Ovary (tissue), 9 donors: ENCODE results near the gene SLC2A14. TPM values are rescaled to one million over a fixed set of nuclear protein-coding genes. Genes with fewer than 3 reads are reported as not detected.
"Not testable (repeated sequence)": the region's sequence is repeated elsewhere in the genome, so short reads cannot be mapped to it uniquely, and the experiment has no call there.

Experiments
- DNase-seq, 5 donors: peaks; one replicate each; pipeline ENCODE4 v3.0.0-alpha.2; 2019 to 2020
- H3K27ac ChIP-seq, 2 donors: fragments of 200-600 bp; one replicate each; pipeline versions ENCODE4 v1.5.1 to v1.8.0; 2019 to 2022
- H3K27me3 ChIP-seq: fragments of 200-600 bp; one replicate; pipeline ENCODE4 v1.8.0; 2022
- H3K36me3 ChIP-seq: fragments of 200-600 bp; sonication (generic); one replicate; pipeline ENCODE4 v1.5.1; 2019
- H3K4me1 ChIP-seq: one replicate; pipeline ENCODE4 v1.8.1; 2013; ENCODE audit warnings: mild to moderate bottlenecking, moderate library complexity; ENCODE audit not compliant: insufficient read depth
- H3K4me3 ChIP-seq: fragments of 200-600 bp; sonication (generic); one replicate; pipeline ENCODE4 v1.5.1; 2017
- H3K9me3 ChIP-seq, 2 donors: fragments of 200-600 bp in 1 of 2; sonication (generic) in 1 of 2; one replicate each; pipeline versions ENCODE4 v1.5.1 to v1.8.1; 2013 to 2019; ENCODE audit warnings: mild to moderate bottlenecking in 1 of 2, moderate library complexity in 1 of 2
- CTCF ChIP-seq, 3 donors: fragments of 450-650 bp in 2 of 3; fragments of 200-600 bp in 1 of 3; IDR thresholded peaks; one replicate each; pipeline versions ENCODE4 v1.5.1 to v1.8.0; 2016 to 2022; ENCODE audit warnings: antibody characterized with exemption in 3 of 3, mild to moderate bottlenecking in 1 of 3
- EP300 ChIP-seq: sonication (generic); formaldehyde crosslinking; IDR thresholded peaks from one replicate; pipeline ENCODE4 v1.6.1; 2017; ENCODE audit warnings: antibody characterized with exemption
- POLR2A ChIP-seq: fragments of 450-650 bp; IDR thresholded peaks from one replicate; pipeline ENCODE4 v1.6.1; 2017; ENCODE audit warnings: antibody characterized with exemption, mild to moderate bottlenecking, moderate library complexity
- WGBS, 3 donors: extraction: QIAGEN DNeasy Blood & Tissue Kit in 1 of 3; methylation state at CpG; one replicate each; pipeline versions ENCODE4 v1.1.5 to v1.1.7; 2013 to 2017; 5-methylcytosine and 5-hydroxymethylcytosine counted together
- intact Hi-C, 4 donors: fragments of 100-400 bp; cut with DNase I; formaldehyde crosslinking; loops; one replicate each; pipeline versions ENCODE4 v1.11.0 to v1.15.1; 2022 to 2023
- polyA plus RNA-seq, 2 donors: library from polyadenylated mRNA; stranded (reverse); fragments of 200-250 nt in 1 of 2; fragments of 350-450 nt in 1 of 2; fragmentation: Illumina TruSeq in 1 of 2; extraction: RNeasy Lipid Tissue Mini Kit (QIAGEN cat#74804) in 1 of 2; gene quantifications; one replicate each; pipeline ENCODE4 v1.2.3, GENCODE V29; 2013 to 2014
- total RNA-seq, 7 donors: library from RNA; depleted of rRNA in 2 of 7; stranded (reverse); fragments of >200 nt in 2 of 7; fragmentation: NEBNext Ultra II Directional in 3 of 7; extraction: Animal tissue kit (Norgen Biotek cat#: 25700) in 3 of 7; gene quantifications; one replicate each; pipeline versions ENCODE4 v1.1.0 to v1.2.4, GENCODE V29; 2016 to 2023
- donor health status: DM: no; HTN: no; CAD: no; lungs with moderate emphysema.
- donor health status: DM: no; HTN: no; CAD: no.
- donor health status: Bipolar disorder and iron deficiency.
- donor health status: DM: yes; HTN: yes; CAD: no.
- donor health status: DM: no; HTN: no; CAD: no.
- donor health status: DM: yes; HTN: yes; CAD: no.

The SLC2A14 gene
- total and polyA plus RNA-seq, 9 donors, result 0.46 to 12.7 (median 2.2) TPM

- H3K4me1 ChIP-seq, result peaks cover 2% of the 10 kb centered on the region
- H3K27me3 ChIP-seq, result no peaks in the 10 kb centered on the region
- DNase-seq, result no peak
- no peaks in the 10 kb centered on the region for H3K36me3 ChIP-seq
- no peak for TF ChIP-seq POLR2A
- TF ChIP-seq CTCF (IDR thresholded peaks at IDR 0.05), result no peak
- no peak for TF ChIP-seq EP300
- H3K27ac ChIP-seq, result no peak overlapping the region
- intact Hi-C loops, result loop anchor here in 2 of 4 donors (1.0 to 10.0 kb wide), 2 partner anchors 70 to 132 kb away; partner anchors contain the start of gene SLC2A3 (in 1 of the 2)
- 91 to 94% (median 93%) methylated on average over 12 of the region's 12 CpGs for WGBS, 3 donors
- H3K9me3 ChIP-seq, result no peaks in the 10 kb centered on the region
- H3K4me3 ChIP-seq, result no peak overlapping the region
These were observed 8.0 kb downstream of the SLC2A14 start for GRCh38 chr12:7864601-7865150.

GRCh38 chr12:7862814-7863348 is 9.8 kb downstream of the SLC2A14 start:
- intact Hi-C loops, result loop anchor here in 1 of 4 donors (10.0 kb wide), 1 partner anchor 72 kb away; the partner anchor contains the start of gene SLC2A3
- not testable (repeated sequence) for H3K36me3 ChIP-seq

GRCh38 chr12:7862301-7862700 is 10.4 kb downstream of the SLC2A14 start:
- WGBS, 3 donors, result 95 to 97% (median 96%) methylated on average over 24 of the region's 24 CpGs
- not testable (repeated sequence) for H3K4me1 ChIP-seq
- intact Hi-C loops, result loop anchor here in 1 of 4 donors (10.0 kb wide), 1 partner anchor 72 kb away; the partner anchor contains the start of gene SLC2A3

More at GRCh38 chr12:7862814-7863348, 9.8 kb downstream of the SLC2A14 start:
- H3K27ac ChIP-seq, H3K27me3 ChIP-seq, H3K4me1 ChIP-seq, H3K9me3 ChIP-seq, DNase-seq, H3K4me3 ChIP-seq: not testable (repeated sequence)
- 82 to 89% (median 87%) methylated on average over 20 of the region's 20 CpGs for whole genome bisulfite sequencing, 3 donors

GRCh38 chr12:7859552-7859951 is 13.2 kb downstream of the SLC2A14 start:
- Histone ChIP-seq H3K27ac (no peak overlapping the region), H3K4me3 (no peak overlapping the region), H3K9me3 (no peaks in the 10 kb centered on the region), H3K4me1 (peaks cover 2% of the 10 kb centered on the region), H3K27me3 (no peaks in the 10 kb centered on the region), H3K36me3 (no peaks in the 10 kb centered on the region)
- TF ChIP-seq POLR2A, result no peak
- TF ChIP-seq CTCF (IDR thresholded peaks at IDR 0.05), result no peak
- TF ChIP-seq EP300, result no peak
- intact Hi-C loops, result loop anchor here in 1 of 4 donors (5.0 kb wide), 1 partner anchor 138 kb away; no protein-coding TSS in a partner anchor
- DNase-seq, result no peak
- 7 to 15% (median 10%) methylated on average over 2 of the region's 2 CpGs for WGBS, 3 donors

More at GRCh38 chr12:7862301-7862700, 10.4 kb downstream of the SLC2A14 start:
- not testable (repeated sequence) for H3K27me3 ChIP-seq, H3K27ac ChIP-seq, DNase-seq, H3K36me3 ChIP-seq, H3K4me3 ChIP-seq, H3K9me3 ChIP-seq

GRCh38 chr12:7857971-7858370 is 14.7 kb downstream of the SLC2A14 start:
- intact Hi-C loops, result loop anchor here in 1 of 4 donors (5.0 kb wide), 1 partner anchor 139 kb away; no protein-coding TSS in a partner anchor
- 85 to 90% (median 87%) methylated on average over 3 of the region's 3 CpGs for WGBS, 3 donors

More at GRCh38 chr12:7857971-7858370, 14.7 kb downstream of the SLC2A14 start:
- TF ChIP-seq CTCF (IDR thresholded peaks at IDR 0.05) (no peak), POLR2A (no peak), EP300 (no peak)
- H3K4me1 ChIP-seq, result peaks cover 2% of the 10 kb centered on the region
- DNase-seq, result no peak
- H3K27me3 ChIP-seq, result no peaks in the 10 kb centered on the region
- H3K36me3 ChIP-seq, result no peaks in the 10 kb centered on the region
- H3K9me3 ChIP-seq, result no peaks in the 10 kb centered on the region
- H3K27ac ChIP-seq, result no peak overlapping the region
- no peak overlapping the region for H3K4me3 ChIP-seq
